Measurements from ENCODE around the gene OPALIN.

Gene OPALIN

DNA sequence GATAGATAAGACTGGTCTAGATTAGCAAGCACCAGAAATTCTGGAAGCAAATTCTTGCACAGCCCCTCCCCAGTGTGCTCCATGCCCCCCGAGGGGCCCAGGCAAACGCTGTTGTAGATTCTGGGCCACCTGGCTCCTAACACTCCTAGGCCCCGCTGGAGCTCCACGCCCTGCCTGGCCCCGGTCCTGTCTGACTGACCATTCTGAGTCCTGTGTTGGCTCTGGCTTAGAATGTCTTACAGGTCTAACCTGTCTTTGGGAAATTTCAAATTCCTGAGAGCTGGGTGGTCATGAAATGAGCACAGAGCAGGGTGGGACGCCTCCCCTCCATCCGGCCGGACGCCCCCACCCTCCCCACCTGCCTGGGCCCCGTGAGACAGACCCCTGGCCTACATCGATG lies 12.6 kb upstream of the OPALIN start:
- DNase-seq, result no peak

DNA sequence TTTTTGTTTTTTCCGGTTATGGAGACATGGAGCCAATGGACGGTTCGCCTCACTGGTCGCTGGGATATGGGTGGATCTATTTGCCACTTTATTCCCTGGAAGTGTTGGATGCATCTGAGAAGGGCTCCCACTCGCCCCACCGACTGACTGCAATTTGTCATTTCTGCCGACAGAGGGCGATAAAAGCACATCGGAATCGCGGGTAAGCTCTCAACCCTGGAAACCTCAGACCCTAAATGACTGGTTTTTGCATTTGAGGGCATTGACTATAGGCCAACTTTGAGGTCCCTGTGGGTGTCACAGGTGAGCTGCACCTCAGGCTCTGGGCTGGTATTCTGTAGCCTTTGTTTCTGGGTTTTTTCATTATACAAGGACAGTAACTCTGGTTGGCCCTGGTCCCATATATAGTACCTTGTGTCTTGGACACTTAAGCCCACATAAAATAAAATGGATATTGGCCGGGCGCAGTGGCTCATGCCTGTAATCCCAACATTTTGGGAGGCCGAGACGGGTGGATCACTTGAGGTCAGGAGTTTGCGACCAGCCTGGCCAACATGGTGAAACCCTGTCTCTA lies 11.9 kb upstream of the OPALIN start:
- peak; percentile 29 to 31 for DNase-seq

DNA sequence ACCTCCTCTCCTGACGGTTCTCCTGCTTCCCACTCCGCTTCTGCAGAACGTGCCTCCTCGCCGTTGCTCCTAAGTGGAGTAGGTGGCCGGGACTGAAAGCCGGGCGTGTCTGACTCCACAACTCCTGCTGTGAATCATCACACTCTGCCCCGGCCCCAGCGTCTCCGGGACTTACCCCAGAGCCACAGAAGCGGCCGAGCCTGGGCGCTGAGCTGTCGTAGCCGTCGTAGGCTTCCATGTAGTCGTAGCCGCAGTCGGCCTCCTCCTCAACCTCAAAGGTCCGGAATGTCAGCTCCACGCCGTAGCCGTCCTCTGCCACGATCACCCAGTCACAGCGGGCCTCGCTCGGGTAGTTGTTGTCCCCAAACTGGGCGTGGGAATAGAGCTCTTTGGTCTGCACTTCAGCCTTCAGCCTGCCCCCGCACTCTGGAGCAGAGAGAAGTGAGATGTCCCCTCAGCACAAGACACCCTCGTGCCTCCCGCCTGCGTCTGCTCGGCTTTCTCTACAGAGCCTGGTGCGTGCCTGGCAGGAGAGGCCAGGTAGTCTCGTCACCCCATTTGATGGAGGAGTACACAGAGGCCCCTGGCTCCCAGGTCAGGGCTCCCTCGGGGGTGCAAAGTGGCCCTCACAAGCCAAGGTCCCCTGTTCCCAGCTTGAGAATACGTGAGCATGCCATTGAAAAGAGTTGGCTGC lies 11.2 kb upstream of the OPALIN start:
- DNase-seq, result no peak

DNA sequence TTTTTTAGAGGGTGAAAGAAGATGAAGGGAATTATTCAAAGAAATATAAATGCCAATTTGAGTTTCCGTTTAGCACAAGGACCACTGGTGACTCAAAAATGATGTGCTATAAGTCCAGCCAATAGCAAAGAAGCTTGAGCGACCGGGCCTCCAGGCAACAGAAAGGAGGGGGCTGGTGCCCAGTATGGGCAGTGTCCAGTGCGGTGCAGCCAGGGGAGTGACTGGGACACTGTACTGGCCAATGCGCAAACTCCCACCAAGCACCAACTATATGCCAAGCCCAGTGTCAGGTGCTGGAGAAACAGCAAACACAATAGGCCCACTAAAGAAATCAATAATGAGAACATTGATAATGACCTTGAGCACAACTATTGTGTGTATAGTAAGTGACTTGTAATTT lies 10.2 kb upstream of the OPALIN start:
- no peak for DNase-seq

DNA sequence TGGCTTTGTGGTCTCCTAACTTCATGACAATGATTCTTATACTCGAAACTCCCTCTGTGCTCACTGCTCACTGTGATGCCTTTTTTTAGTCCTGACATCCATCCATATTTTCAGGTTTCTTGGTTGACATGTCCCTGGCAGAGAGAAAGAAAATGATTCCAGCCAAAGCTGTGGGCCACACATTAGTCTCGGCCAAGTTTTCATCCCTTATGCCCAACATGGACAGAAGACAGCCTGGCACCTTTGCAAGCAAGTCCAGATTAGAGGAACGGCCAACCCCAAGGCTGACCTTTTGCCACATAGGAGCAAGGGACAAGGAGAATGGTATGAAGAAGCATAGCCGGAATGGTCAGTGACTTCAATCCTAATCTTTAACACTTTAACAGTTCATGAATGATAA lies 8.7 kb upstream of the OPALIN start:
- DNase-seq, result no peak

DNA sequence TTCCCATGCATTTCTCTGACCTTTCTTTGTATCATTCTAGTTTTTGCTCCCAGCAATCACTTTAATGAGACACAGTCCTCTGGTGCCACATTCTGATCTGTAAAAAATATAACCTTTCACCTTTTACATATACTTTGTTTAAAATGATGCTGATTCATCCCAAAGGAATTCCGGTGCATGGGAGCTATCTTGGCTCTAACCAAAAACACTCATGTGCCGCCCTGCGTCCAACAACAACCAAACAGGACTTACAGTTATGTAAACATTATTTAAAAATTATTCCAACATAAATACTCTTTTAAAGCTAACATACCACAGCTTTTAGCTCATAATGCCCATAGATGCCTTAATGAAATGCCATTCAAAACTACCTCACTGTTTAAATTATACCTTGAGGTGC lies 7.7 kb upstream of the OPALIN start:
- DNase-seq, result no peak

DNA sequence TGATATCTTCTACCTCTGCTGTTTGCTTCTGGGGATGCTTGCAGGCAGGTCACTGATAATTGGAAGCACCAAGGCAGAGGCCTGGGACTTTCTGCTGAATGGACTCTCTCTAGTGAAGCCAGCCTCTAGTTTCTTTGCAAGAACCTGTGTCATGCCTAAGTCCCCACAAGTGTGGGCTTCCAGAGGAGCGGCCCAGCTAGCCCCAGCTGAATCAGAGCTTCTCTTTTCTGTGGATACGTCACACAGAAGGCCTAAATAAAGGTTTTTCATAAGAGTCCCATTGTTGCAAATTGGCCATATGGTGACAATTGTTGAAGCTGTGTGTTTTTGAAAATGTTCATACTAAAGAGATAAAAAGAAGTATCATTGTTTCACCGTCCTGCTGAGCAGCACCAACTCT lies 6.8 kb upstream of the OPALIN start:
- no peak for DNase-seq

DNA sequence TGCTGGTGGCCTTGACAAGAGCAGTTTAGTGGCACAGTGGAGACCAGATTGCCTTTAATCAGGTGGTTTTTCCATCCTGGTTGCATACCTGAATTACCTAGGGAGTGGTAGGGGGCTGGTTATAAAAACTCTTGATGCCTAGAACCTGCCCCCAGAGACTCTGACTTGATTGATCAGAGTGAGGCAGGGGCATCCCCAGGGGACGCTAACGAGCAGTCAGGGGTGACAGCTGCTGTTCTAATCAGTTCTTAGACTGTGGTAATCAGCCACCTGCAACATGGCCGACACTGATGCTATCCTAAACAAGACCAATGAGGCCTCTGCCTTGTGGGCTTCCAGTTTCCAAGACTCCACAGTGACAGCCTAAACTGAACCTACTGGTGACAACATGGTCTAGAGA lies 2.0 kb upstream of the OPALIN start:
- DNase-seq, result no peak

DNA sequence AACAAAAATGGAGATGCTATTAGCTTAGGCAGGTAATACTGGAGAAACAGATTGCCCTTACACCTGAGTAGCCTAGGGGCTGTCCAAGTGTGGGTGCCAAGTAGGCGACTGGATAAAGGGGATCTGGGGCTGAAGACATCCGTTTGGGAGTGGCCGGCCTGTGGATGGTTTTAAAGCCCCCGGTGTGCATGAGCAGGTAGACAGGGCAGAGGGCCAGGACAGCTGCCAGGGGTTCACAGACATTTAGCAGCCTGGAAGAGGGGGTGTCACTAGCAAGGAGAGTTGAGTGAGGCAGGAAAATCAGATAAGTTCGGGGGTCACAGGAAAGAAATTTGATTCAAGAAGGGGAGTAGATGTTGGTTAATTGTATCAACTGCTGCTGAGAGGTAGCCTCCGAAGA lies 1.5 kb upstream of the OPALIN start:
- DNase-seq, result no peak

DNA sequence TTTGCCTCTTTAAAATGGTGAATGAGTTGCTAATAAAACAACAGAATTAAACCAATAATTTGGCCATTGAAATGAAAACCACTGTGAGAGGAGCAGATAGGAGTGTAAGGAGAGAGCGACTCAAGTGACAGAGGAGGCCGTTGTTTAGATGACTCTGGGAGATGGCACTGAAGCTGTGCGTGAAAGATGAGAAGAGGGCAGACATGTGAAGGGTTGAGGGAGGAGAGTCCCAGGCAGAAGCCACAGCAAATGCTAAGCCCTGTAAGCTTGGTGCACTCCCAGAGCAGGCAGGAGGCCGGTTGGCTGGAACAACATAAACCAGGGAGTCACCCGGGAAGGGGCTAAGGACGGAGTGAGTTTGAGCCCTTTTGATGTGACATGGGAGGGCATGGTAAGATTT lies 814 bp upstream of the OPALIN start:
- no peak for DNase-seq

DNA sequence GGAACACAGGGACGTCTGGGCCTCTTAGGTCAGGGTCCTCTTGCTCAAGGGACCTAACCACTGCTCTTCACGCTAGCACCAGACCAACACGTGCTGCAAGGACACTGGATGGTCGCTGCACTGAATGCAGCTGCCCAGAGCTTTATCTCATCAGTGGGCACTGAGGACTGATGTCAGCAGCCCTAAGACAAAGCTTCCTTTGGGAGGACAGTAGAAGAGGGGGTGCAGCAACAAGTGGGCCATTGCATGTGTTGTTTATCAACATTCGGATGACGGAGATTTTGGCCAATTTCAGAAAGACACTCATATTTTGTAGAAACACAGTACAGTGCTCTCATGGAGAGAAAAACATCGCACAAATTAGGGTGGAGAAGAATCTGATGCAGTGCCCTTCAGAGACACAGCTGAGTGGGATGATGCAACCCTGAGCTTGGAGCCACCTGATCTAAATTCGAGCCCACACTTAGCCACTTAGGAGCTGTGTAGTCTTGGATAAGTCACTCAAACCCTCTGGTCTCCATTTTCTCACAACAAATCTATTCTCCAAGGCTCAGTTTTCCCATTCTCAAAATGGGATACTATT lies 1.7 kb downstream of the OPALIN start:
- DNase-seq, result no peak

DNA sequence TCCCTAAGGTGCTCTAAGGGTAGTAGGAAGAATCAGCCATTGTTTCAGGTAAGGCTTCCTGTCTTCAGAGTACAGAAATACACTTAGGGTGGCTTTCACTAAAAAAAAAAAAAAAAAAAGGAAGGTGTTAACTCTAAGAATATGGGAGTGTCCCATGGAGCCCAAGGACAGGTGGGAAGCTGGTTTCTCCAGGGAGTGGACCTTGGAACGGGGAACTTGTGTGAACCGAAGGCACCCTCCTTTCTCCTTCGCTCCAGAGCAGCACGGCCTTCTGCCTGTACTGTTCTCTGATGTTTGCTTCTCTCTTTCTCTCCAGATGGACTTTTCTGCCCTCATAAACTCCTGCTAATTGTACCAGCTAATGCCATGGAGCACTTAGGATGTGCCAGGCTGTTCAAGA lies 6.2 kb downstream of the OPALIN start:
- no peak for DNase-seq

DNA sequence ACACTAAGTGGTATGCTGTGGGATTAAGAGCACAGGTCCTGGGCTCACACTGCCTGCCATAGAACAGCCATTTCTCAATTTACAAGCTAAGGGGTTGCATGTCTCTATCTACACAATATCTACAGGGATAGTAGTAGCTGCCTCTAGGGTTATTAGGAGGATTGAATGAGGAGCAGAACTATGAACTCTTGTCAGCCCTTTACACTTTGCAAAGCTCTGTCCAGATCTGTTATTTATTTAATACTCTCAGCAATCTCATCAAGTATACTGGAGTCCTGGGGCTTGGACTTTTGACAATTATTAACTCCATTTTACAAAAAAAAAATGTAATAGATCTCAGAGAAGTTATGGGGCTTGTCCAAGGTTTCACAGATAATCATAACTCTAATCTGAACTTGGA lies 6.8 kb downstream of the OPALIN start:
- DNase-seq, result no peak

DNA sequence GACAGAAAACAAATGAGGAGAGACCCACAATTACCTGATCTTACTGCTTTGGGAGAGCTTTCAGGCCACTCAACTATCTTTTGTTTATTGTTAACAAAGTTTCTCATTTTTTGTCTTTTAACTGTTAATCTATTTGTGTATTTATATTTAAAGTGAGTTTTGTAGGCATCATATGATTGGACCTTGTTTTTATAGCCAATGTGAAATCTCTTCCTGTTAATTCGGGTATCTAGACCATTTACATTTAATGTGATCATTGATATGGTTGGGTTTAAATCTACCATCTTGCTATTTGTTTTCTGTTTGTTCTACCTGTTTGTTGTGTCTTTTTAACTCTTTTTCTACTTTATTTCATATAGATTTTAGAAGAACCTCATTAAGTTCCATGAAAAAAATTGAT lies 12.5 kb downstream of the OPALIN start:
- DNase-seq, result no peak

DNA sequence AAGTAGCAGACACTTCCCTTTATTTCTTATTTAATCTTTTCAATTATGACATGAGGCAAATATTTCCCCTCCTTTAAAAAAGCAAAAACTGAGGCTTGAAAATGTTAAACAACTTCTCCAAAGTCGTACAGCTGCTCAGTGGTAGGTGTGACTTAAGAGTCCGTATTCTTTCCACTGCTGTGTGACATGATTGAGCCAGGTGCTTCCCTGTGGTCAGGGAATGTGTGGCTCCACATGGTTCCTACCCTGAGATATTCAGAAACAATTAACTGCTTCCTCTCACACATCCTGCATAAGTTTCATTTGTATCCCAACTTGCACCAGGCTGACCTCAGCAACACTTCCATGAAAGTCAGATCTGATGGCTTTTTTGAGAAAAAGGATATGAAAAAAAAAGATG lies 13.6 kb downstream of the OPALIN start:
- no peak for DNase-seq

DNA sequence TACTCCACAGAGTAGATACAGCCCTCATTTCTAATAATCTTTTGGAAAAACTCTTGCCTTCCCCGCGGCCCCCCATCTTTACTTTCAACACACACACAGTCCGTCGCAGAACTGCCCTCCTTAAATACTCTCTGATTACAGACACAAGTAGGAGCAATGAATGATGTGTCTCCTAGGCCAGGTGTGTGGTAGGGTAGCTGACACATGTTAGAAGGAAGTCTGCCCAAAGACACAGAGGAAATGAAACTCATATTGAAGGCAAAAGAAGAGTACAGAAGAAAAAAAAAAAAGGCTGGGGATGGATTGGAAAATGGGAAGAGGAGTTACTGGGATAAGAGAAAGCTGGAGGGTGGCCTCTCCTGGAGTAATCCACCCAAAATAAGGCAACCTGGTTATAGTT lies 14.6 kb downstream of the OPALIN start:
- no peak for DNase-seq

DNA sequence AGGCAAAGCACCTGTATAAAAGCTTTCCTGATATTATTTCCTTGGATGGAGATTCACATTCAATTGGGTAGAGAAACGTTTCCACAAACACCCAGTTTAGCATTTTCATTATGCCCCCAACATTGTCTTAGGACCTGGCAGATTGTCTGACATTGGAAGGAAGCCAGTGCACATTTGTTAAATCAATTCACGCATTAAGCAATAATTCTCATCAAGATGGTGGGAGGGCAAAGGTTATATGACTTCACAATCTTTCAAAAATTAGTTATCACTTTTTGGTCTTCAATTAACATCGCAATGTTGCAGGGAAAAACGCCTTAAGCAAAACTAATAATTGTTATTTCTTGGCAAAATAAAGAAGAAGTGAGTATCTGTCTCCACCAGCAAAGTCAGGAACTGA lies 16.4 kb downstream of the OPALIN start:
- DNase-seq, result no peak

DNA sequence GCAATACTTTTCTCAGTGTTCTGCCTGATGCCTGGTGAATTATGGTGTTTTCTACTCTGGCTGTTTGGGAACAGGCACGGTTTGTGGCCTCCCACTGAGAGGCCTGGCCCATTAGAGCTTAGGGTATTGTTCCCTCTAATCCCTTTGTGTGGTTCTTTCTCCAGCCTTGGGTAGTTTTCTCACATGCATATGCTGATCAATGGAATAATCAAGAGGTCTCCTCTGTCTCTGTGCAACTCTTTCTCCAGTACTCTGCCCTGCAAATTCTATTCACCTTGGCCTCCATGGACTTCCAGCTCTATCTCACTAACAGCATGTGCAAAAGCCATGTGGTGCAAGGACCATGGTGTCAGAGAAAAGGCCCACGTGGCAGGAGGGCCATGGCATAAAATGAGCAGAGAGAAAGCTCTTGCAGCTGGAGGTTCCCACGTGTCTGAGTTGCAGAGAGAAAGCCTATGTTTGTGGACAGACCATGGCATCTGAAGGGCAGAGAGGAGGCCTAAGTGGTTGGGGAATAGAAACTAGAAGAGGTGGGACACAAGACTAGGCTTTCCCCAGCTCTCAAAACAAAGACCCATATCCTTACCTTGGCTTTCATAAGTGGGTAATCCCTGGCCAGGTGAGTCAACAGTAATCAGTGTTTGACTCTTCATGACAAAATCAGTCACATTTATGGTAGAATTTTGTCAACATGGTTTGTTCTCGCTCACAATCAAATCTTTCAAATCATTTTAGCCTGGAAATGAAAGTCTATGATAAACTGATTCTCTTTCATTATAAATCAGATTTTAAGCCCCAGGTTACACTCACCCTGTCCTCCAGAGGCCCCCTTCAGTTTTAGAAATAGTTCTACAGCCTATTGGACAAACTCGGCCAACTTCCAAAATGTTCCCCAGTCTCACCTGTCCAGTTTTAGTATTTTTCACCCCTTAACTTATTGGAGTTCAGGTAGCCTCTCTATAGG lies 17.3 kb downstream of the OPALIN start:
- DNase-seq, result no peak

DNA sequence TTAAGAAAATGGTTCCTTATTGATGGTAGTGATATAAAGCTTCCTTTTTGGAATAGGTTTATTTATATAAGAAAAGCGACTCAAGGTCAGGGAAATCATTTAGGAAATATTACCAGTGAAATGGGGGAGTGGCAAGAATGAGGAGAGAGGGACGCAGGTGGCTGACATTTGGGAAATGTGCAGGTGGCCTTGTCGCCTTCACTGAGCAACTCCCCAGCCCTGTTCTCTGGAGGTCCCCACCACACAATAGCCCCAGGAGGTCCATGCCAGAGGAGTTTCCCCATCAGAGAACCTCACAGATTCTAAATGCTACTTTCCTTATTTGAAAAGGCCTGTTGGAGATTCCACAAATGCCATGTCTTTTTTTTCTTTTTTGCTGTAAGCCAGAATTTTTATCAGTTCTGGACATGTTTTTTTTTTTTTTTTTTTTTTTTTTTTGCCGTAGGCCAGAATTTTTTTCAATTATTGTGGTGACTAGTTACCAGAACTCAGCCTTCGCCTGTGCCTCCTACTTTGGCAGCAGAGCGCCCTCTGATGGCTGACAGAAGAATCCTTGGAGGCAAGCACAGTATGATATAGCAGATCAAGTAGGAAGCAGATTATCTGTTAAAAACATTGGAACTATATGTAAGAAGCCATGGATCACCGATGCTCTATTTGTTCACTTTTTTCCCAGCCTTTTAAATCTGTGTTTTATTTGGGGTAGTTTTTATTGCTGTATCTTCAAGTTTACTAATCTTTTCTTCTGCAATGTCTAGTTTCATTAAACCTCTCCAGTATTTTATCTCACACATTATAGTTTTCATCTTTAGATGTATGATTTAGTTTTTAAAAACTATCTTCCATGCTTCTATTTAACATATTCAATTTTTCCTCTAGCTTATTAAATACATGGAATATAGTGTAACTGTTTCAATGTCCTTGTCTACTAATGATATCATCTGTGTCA lies 18.6 kb downstream of the OPALIN start:
- DNase-seq, result peak; percentile 24 to 37

DNA sequence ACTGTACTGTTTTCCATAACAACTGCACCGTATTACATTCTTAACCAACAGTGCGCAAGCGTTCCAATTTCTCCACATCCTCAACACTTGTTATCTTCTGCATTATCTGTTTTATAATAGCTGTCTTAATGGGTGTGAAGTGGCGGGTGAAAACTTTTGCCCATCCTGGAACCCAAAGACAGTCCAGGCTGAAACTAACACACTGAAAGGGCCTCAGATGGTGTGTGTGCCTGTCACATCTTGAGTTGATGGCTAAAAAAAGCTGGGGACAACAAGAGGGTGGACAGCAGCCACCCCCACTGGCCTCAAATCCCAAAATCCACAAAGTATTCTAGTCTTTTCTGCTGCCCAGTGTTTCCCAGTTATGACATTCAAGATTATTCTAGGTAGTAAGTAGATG lies 19.4 kb downstream of the OPALIN start:
- DNase-seq, result no peak

DNA sequence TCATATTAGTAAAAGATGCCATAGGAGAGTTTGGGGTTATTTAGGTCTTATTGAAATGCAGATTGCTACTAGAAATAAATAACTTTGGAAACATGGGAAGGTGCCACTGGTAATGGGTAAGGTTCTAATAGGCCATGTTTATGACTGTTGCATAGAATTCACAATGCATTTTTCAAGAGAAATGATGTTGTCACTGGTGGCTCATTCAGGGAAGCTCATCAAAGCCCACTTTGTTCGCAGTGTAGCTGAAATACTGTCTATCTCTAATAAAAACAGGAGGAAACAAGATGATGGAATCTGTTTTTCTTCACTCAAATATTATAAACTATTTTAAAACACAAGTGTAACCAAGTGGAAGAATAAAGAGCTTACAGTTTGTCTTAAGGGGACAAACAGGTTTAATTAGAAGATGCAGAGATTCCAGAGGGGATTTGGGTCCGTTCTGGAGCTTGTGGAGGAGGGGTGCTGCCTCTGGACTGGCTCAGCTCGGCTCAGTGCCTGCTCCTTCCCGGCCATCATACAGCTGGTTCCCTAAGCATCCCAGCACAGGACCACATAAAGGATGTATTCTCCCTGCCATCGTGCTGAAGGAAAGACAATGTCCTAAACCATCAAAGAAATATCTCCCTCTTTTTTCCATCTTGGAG lies 20.4 kb downstream of the OPALIN start:
- DNase-seq, result no peak

DNA sequence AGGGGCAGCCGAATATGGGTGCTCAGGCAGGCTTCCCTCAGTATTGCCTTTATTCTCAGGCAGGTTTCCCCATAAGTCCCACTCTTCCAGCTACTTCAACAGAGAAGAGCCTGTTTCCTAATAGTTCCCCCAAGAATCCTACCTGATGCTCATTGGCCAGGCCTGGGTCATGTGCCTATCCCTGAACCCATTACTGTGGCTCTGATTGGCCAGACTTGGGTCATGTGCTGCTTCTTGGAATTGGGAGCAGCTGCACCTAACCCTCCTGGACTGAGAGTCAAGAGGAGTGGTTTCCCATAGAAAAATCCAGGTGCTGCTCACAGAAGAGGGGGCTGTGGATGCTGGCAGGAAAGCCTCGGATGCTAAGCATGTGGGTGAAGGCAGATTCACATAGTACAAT lies 21.7 kb downstream of the OPALIN start:
- DNase-seq, result no peak

Measured in stimulated activated CD4-positive, alpha-beta T cell treated with anti-CD3 and anti-CD28 coated beads, Interleukin-4, amount 100 ng/mL, for 4 hours (primary cell).